Mucosa of rectum (tissue), 2 donors: Measurements from ENCODE around the gene EXOC6B.
"Not testable (repeated sequence)": the region's sequence is repeated elsewhere in the genome, so short reads cannot be mapped to it uniquely, and the experiment has no call there.

Source experiments
- H3K27ac ChIP-seq, 2 donors: one replicate each; pipeline ENCODE4 v1.7.0; 2013; ENCODE audit warnings: inconsistent platforms in 2 of 2, low read depth in 2 of 2, low read length in 2 of 2
- H3K27me3 ChIP-seq, 2 donors: one replicate each; pipeline ENCODE4 v1.7.0; 2013; ENCODE audit warnings: low read length in 2 of 2; ENCODE audit not compliant: control insufficient read depth in 2 of 2, insufficient read depth in 2 of 2
- H3K36me3 ChIP-seq, 2 donors: one replicate each; pipeline ENCODE4 v1.7.0; 2013; ENCODE audit warnings: low read length in 2 of 2; ENCODE audit not compliant: control insufficient read depth in 2 of 2, insufficient read depth in 2 of 2
- H3K4me1 ChIP-seq, 2 donors: one replicate each; pipeline ENCODE4 v1.7.0; 2013; ENCODE audit warnings: low read length in 2 of 2, mild to moderate bottlenecking in 1 of 2; ENCODE audit not compliant: control insufficient read depth in 2 of 2, insufficient read depth in 2 of 2
- H3K4me3 ChIP-seq, 2 donors: one replicate each; pipeline ENCODE4 v1.7.0; 2013; ENCODE audit warnings: low read length in 2 of 2
- H3K9ac ChIP-seq, 2 donors: one replicate each; pipeline ENCODE4 v1.7.0; 2013; ENCODE audit warnings: low read length in 2 of 2, low read depth in 1 of 2, mild to moderate bottlenecking in 1 of 2
- H3K9me3 ChIP-seq, 2 donors: one replicate each; pipeline ENCODE4 v1.7.0; 2013; ENCODE audit warnings: low read length in 2 of 2; ENCODE audit not compliant: control insufficient read depth in 2 of 2
- donor health status: healthy.
- donor health status: Normal muscosa, but diverticular disease.

EXOC6B gene

GRCh38 chr2:72457801-72458516 is 367.9 kb downstream of the EXOC6B start:
- no peak overlapping the region for H3K27ac ChIP-seq
- no peaks in the 10 kb centered on the region for H3K36me3 ChIP-seq
- no peak overlapping the region for H3K9ac ChIP-seq
- H3K4me1 ChIP-seq = no peaks in the 10 kb centered on the region
- no peaks in the 10 kb centered on the region for H3K27me3 ChIP-seq
- no peaks in the 10 kb centered on the region for H3K9me3 ChIP-seq
- no peak overlapping the region for H3K4me3 ChIP-seq

GRCh38 chr2:72454189-72454588 is 371.6 kb downstream of the EXOC6B start:
- Histone ChIP-seq H3K36me3 (no peaks in the 10 kb centered on the region), H3K27me3 (no peaks in the 10 kb centered on the region), H3K4me1 (no peaks in the 10 kb centered on the region), H3K9me3 (no peaks in the 10 kb centered on the region), H3K4me3 (no peak overlapping the region), H3K27ac (no peak overlapping the region), H3K9ac (no peak overlapping the region)

DNA sequence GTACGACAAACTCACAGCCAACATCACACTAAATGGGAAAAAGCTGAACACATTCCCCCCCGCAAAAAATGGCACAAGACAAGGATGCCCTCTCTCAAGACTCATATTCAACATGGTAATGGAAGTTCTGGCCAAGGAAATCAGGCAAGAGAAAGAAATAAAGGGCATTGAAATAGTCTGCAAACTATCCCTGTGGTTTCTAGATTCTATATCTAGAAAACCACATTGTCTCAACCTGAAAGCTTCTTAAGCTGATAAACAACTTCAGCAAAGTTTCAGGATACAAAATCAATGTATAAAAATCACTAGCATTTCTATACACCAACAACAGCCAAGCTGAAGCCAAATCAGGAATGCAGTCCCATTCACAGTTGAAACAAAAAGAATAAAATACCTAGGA is 383.6 kb downstream of the EXOC6B start:
- H3K4me3 ChIP-seq = no peak overlapping the region
- H3K4me1 ChIP-seq = no peaks in the 10 kb centered on the region
- H3K27me3 ChIP-seq = no peaks in the 10 kb centered on the region

GRCh38 chr2:72439892-72440291 is 385.9 kb downstream of the EXOC6B start:
- H3K4me3 ChIP-seq = no peak overlapping the region
- H3K27ac ChIP-seq = no peak overlapping the region
- H3K9ac ChIP-seq = no peak overlapping the region
- no peaks in the 10 kb centered on the region for H3K36me3 ChIP-seq
- no peaks in the 10 kb centered on the region for H3K4me1 ChIP-seq
- H3K9me3 ChIP-seq = no peaks in the 10 kb centered on the region
- no peaks in the 10 kb centered on the region for H3K27me3 ChIP-seq

More for the DNA sequence above, 383.6 kb downstream of the EXOC6B start:
- Histone ChIP-seq H3K27ac (no peak overlapping the region), H3K9me3 (no peaks in the 10 kb centered on the region), H3K36me3 (no peaks in the 10 kb centered on the region), H3K9ac (no peak overlapping the region)

DNA sequence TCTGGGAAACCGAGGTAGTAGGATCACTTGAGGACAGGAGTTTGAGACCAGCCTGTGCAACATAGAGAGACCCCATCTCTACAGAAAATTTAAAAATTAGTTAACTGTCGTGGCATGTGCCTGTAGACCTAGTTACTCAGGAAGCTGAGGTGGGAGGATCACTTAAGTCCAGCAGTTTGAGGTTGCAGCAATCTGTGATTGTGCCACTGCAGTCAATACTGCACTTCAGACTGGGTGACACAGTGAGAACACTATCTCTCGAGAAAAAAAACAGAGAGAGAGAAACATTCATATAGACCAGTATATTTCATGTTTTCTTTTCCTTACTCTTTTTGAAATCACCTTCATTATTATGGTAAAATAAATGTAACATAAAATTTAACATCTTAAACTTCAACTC is 387.5 kb downstream of the EXOC6B start:
- H3K4me3 ChIP-seq = no peak overlapping the region
- H3K9me3 ChIP-seq = no peaks in the 10 kb centered on the region
- no peak overlapping the region for H3K9ac ChIP-seq
- H3K36me3 ChIP-seq = no peaks in the 10 kb centered on the region
- H3K27me3 ChIP-seq = no peaks in the 10 kb centered on the region
- H3K27ac ChIP-seq = no peak overlapping the region
- H3K4me1 ChIP-seq = no peaks in the 10 kb centered on the region

- no peak overlapping the region for H3K4me3 ChIP-seq
- no peaks in the 10 kb centered on the region for H3K4me1 ChIP-seq
- H3K9ac ChIP-seq = no peak overlapping the region
- H3K9me3 ChIP-seq = no peaks in the 10 kb centered on the region
- no peak overlapping the region for H3K27ac ChIP-seq
- no peaks in the 10 kb centered on the region for H3K27me3 ChIP-seq
- no peaks in the 10 kb centered on the region for H3K36me3 ChIP-seq
Measured at GRCh38 chr2:72431737-72432136, 394.1 kb downstream of the EXOC6B start.

DNA sequence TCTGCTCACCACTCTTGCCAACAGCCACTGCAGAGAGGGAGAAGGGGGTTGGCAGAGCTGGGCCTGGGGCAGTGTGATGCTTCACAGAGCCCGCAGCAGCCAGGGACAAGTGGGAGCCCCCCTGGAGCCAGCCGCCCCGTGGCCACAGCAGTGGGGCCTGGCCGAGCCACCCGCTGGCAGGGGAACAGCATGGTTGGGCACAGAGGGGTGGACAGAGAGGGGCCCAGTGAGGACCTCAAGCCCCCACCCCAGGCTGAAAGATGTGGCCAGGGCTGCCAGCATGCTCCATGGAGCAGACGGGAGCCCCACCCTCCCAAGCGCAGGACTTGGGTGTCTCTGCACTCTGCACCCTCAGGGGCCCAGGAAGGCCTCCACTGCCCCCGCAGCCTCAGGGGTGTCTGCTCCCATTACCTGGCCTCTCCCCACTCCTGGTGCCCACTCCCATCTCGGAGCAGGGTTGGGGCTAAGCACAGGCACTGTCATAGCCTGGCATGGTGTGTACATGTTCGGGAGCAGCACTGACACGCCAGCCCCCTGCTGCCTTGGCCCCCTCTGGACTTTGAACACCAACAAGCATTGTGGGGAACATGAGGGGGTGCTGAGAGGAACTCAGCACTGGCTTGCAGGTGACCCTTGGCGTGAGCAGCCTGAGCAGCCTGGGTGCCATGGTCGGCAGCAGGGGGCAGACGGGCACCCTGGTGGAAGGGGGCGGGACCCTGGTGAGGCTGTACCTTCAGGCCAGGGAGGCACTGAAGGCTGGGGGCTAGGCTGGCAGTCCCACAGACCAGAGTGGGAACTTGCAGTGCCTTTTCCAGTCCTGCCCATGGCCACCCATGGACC is 398.6 kb downstream of the EXOC6B start:
- H3K4me1 ChIP-seq = no peaks in the 10 kb centered on the region
- no peaks in the 10 kb centered on the region for H3K36me3 ChIP-seq
- no peak overlapping the region for H3K27ac ChIP-seq
- no peaks in the 10 kb centered on the region for H3K27me3 ChIP-seq
- H3K9ac ChIP-seq = no peak overlapping the region
- no peaks in the 10 kb centered on the region for H3K9me3 ChIP-seq
- H3K4me3 ChIP-seq = no peak overlapping the region

DNA sequence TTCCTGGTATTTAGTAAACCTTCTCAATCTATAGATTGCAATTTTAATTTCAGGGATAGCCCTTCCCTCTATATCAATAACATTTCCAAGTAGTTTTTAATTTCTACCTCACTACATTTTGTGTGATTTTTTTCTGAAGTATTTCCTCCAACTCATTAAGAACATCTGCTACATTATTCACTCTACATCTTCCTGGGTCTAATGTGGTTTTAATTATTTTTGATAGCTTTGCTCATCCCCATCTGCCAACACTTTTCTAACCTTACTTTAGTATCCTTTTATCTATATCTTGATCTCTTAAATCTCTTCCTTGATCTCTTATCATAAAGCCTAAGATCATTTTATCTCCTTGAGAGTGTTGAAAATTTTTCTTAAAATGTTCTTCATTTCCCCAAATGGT is 399.8 kb downstream of the EXOC6B start:
- Histone ChIP-seq H3K4me3 (no peak overlapping the region), H3K36me3 (no peaks in the 10 kb centered on the region), H3K4me1 (no peaks in the 10 kb centered on the region), H3K27ac (no peak overlapping the region), H3K9me3 (no peaks in the 10 kb centered on the region), H3K9ac (no peak overlapping the region), H3K27me3 (no peaks in the 10 kb centered on the region)

- Histone ChIP-seq H3K36me3 (no peaks in the 10 kb centered on the region), H3K27ac (no peak overlapping the region), H3K4me1 (no peaks in the 10 kb centered on the region), H3K27me3 (no peaks in the 10 kb centered on the region), H3K9me3 (no peaks in the 10 kb centered on the region), H3K9ac (no peak overlapping the region), H3K4me3 (no peak overlapping the region)
Measured at GRCh38 chr2:72423756-72424155, 402.1 kb downstream of the EXOC6B start.

DNA sequence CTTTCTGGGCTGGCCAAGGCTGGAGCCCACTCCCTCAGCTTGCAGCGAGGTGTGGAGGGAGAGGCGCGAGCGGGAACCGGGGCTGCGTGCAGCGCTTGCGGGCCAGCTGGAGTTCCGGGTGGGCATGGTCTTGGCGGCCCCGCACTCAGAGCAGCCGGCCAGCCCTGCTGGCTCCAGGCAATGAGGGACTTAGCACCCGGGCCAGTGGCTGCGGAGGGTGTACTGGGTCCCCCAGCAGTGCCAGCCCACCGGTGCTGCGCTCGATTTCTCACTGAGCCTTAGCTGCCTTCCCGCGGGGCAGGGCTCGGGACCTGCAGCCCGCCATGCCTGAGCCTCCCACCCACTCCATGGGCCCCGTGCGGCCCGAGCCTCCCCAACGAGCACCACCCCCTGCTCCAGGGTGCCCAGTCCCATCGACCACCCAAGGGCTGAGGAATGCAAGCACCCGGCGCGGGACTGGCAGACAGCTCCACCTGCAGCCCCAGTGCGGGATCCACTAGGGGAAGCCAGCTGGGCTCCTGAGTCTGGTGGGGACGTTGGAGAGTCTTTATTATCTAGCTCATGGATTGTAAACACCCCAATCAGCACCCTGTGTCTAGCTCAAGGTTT is 404.0 kb downstream of the EXOC6B start:
- H3K27ac ChIP-seq, H3K9me3 ChIP-seq, H3K4me3 ChIP-seq, H3K36me3 ChIP-seq, H3K9ac ChIP-seq, H3K27me3 ChIP-seq, H3K4me1 ChIP-seq: not testable (repeated sequence)
